HG03039 (cell line): ENCODE measurements around the gene STYXL2.

Source experiments
- ATAC-seq: cut with Tn5 transposase; IDR thresholded peaks from one replicate; pipeline ENCODE4 v1.9.1; 2021; ENCODE audit warnings: mild to moderate bottlenecking, moderate library complexity; ENCODE audit not compliant: unreplicated experiment

Gene STYXL2

DNA sequence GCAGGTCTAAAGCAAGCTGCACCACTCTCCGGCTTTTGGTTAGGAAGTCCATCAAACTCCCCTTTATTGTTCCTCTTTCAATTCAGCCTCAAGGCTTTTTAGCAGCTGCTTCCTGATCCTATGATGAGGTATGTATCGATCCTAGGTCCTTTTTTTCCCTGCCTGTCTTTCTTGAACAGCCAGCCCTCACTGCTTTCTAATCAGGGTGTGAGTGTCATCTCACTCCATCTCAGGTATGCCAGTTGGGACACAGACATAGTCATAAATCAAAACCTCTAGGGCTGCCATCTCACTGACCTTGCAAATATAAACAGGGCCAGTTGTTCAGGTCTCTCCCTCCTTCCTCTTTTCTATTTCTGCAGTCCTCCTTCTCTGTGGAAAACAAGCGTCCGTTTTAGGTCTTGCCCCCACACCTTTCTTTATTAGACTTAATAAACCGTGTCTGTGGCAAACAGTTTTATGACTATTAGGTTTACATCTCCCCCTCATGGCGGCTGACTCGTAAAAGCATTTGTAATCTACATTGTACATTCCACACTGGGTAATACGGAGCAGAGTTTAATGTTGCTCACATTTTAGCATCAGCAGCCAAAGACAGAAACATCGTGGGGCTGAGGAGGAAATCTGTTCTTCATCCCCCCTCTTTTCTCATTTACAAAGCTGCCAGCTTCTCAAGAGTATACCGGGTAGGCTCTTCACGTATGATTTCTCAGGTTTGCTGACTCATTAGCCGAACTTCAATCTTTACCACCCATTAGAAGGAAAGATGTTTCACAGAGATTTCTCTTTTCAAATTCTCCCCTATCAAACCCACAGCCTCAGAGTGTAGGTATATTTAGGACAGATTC, 11.6 kb downstream of the STYXL2 start:
- ATAC-seq: no peak

DNA sequence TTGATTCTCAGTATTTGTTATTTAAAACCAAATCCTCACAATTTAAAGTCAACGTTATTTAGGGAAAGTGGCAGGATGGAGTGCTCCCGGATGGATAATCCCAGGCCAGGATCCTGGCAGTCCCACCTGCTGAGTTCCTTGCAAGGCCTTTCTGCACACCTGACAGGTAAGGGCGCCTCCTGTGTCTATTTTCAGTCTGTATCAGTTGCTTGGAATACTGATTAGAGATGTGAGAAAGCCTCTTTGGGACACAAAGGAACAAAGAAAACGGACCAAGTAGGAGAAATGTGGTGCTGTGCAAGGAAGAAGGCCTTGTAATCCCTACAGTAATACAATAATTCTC, 12.2 kb downstream of the STYXL2 start:
- no peak for ATAC-seq

DNA sequence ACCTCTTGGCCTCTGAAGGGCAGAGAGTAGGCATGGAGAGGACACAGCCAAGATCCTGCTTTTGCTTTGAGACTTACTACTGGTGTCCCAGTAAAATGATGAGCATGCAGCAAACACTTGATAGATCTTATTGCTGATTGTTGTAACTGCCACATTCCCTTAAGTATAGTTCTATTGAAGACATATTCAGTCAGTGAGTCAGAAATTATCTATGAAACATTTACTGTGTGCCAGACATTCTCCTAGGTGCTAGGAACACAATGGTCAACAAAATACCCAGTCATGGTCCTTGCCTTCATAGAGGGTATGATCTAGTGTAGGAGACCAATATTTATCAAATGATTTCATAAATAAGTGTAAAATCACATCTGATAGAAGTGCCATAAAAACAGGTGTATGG, 13.6 kb downstream of the STYXL2 start:
- no peak for ATAC-seq

GRCh38 chr1:167109125-167109524, 15.2 kb downstream of the STYXL2 start:
- ATAC-seq: no peak

DNA sequence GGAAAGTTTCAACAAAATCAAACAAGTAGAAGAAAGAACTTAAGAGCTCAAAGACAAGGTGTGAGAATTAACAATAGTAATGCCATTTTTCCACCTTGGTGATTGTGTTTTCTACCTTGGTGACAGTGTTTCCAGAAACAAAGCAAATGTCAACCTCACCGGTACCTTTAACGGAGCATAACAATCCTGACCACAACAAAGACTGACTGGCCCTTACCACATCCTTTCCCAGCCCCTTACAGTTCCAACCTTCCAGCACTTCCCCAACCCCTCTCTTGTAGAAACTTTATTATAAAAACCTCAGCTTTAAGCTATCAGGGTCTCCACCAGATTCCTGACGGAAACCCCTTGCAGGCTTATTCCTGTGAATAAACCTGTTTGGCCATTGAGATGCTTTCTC, 16.7 kb downstream of the STYXL2 start:
- ATAC-seq: no peak

- no peak for ATAC-seq
These were observed 18.2 kb downstream of the STYXL2 start for GRCh38 chr1:167111868-167112709.

- ATAC-seq: no peak
These were observed 20.9 kb downstream of the STYXL2 start for GRCh38 chr1:167114725-167115124.

- ATAC-seq: no peak
These were observed 21.8 kb downstream of the STYXL2 start for GRCh38 chr1:167115655-167116054.

- ATAC-seq: no peak
These were observed 22.3 kb downstream of the STYXL2 start for GRCh38 chr1:167116174-167116573.

DNA sequence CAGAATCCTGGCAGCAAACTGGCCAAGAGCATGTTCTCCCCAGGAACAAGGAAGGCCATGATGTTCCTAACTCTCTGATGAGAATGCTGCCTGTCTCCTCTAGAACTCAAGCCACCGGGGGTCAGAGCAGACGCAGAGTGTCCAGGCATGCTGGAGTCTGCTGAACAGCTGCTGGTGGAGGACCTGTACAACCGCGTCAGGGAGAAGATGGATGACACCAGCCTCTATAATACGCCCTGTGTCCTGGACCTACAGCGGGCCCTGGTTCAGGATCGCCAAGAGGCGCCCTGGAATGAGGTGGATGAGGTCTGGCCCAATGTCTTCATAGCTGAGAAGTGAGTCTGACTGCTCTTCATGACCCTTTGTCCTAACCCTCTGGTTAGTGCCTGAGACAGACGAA, 23.4 kb downstream of the STYXL2 start:
- ATAC-seq: no peak

- no peak for ATAC-seq
These were observed 24.3 kb downstream of the STYXL2 start for GRCh38 chr1:167118188-167118587.

- no peak for ATAC-seq
These were observed 25.8 kb downstream of the STYXL2 start for GRCh38 chr1:167119696-167120095.

DNA sequence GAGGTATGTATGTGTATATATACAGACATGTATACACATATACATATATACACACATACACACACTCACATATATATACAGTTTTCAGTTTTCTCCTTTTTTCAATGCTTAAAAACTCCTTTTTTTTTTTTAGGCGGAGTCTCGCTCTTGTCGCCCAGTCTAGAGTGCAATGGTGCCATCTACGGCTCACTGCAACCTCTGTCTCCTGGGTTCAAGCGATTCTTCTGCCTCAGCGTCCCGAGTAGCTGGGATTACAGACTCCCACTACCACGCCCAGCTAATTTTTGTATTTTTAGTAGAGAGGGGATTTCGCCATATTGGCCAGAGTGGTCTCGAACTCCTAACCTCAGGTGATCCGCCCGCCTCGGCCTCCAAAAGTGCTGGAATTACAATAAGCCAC, 27.0 kb downstream of the STYXL2 start:
- no peak for ATAC-seq

DNA sequence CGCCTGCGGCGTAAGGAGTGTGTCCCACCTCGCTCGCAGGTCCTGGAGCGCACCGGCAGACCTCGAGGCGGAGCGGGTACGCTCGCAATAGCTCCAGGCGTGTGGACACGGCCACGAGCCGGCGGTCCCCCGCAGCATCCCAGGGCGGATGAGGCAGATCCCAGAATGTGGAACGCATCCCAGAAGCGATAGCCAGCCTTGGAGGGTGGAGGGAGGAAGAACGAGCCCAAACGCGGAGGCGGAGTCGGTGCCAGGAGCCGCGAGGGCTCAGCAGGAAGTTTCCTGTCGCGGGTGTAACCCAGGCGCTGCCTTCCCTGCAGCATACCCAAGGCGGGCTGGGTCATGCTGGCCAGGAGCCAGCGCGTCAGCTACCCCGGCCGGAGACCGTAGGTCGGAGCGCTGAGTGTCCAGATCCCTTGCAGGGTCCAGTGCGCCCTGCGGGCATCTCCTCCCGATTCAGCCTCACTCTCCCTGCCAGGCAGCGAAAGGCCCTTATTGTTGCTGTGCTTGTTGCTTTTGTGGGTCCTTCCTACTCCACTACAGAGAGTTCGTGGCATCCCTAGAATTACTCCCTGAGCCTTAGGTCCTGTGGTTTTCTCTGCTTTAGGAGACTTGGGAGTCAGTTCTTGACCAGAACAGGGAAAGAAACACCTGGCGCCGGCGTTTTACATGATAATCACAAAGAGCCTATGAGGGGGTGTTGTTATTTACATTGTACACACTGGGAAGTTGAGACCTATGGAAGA, 27.7 kb downstream of the STYXL2 start:
- no peak for ATAC-seq

GRCh38 chr1:167122121-167122480, 28.2 kb downstream of the STYXL2 start:
- ATAC-seq: no peak

- no peak for ATAC-seq
These were observed 28.7 kb downstream of the STYXL2 start for GRCh38 chr1:167122568-167122967.

- ATAC-seq: no peak
These were observed 32.4 kb downstream of the STYXL2 start for GRCh38 chr1:167126317-167126716.

DNA sequence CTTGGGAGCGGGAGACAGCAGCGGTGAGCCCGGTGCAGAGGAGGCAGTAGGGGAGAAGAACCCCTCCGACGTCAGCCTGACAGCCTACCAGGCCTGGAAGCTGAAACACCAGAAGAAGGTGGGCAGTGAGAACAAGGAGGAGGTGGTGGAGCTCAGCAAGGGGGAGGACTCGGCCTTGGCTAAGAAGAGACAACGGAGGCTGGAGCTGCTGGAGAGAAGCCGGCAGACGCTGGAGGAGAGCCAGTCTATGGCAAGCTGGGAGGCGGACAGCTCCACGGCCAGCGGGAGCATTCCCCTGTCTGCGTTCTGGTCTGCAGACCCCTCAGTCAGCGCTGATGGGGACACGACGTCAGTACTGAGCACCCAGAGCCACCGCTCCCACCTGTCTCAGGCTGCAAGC, 32.9 kb downstream of the STYXL2 start:
- no peak for ATAC-seq

DNA sequence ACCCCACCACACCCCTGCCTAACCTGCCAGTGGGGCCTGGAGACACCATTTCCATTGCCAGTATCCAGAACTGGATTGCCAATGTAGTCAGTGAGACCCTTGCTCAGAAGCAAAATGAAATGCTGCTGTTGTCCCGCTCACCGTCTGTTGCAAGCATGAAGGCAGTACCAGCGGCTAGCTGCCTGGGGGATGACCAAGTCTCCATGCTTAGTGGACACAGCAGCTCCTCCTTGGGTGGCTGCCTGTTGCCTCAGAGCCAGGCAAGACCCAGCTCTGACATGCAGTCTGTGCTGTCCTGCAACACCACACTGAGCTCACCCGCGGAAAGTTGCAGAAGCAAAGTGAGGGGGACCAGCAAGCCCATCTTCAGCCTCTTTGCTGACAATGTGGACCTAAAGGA, 33.4 kb downstream of the STYXL2 start:
- ATAC-seq: no peak

DNA sequence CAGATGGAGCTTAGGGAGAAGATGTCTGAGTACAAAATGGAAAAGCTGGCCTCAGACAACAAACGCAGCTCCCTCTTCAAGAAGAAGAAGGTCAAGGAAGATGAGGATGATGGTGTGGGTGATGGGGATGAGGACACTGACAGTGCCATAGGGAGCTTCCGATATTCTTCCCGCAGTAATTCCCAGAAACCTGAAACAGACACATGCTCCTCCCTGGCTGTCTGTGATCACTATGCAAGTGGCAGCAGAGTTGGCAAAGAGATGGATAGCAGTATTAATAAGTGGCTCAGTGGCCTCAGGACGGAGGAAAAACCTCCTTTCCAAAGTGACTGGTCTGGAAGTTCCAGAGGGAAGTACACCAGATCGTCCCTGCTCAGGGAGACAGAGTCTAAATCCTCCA, 33.8 kb downstream of the STYXL2 start:
- no peak for ATAC-seq
